ENCODE results near the gene COL15A1. TPM values are rescaled to one million over a fixed set of nuclear protein-coding genes. Genes with fewer than 3 reads are reported as not detected.

Gene COL15A1
- total RNA-seq, 1 experiment from 2014 or later = not detected

DNA sequence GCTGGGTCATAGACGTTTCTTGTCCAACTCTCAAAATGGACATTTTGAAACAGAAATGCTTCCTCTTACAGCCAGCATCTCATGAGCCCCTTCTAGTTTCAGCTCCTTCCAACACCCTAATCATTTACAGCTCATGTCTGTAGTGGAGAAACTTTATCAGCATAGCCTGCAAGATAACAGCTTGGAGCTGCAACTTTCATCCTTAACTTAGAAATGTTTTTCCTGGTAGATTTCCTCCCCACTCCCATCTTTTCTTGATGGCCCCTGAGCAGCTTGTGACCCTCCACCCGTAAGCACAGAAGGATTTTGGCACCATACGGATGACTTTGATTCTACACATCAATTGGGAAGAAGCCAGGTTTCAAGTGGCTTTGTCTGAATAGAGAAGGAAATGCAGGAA, 107.7 kb downstream of the COL15A1 start:
- Mint-ChIP-seq H3K36me3 (ENCODE audit: insufficient read depth in 1 of 3, low read depth in 3 of 3) (no peaks in the 10 kb centered on the region), H3K4me3 (no peak overlapping the region), H3K27ac (no peak overlapping the region), H3K9me3 (no peaks in the 10 kb centered on the region), H3K4me1 (peaks cover 3 to 8% of the 10 kb centered on the region in 2 experiments; a peak in 3 of 4 replicates), H3K27me3 (ENCODE audit: low read depth) (no peaks in the 10 kb centered on the region)
- H4K20me1 ChIP-seq (ENCODE audit: control insufficient read depth, insufficient read depth, insufficient read length) = no peaks in the 10 kb centered on the region
- no peak overlapping the region for H2BK120ac ChIP-seq (ENCODE audit: low read depth, low read length, poor library complexity, severe bottlenecking)
- H3K14ac ChIP-seq (ENCODE audit: insufficient read depth, low read length) = no peak overlapping the region
- H3K23ac ChIP-seq (ENCODE audit: insufficient read length, low read depth, low read length) = no peak overlapping the region
- H2BK15ac ChIP-seq (ENCODE audit: low read depth, low read length) = no peak overlapping the region
- H3K27me3 ChIP-seq (ENCODE audit: insufficient read depth, low read length) = no peaks in the 10 kb centered on the region
- H2AK5ac ChIP-seq (ENCODE audit: insufficient read length, low read length) = no peak overlapping the region
- H3K4ac ChIP-seq (ENCODE audit: low read depth, low read length) = no peak overlapping the region
- no peak for TF ChIP-seq CTCF (conservative IDR thresholded peaks at IDR 0.05)
- no peak overlapping the region for H2BK12ac ChIP-seq (ENCODE audit: insufficient read length, low read depth, low read length)
- no peaks in the 10 kb centered on the region for H3K23me2 ChIP-seq (ENCODE audit: insufficient read length, low read depth, low read length, poor library complexity, severe bottlenecking)
- H3K9me3 ChIP-seq (ENCODE audit: control insufficient read depth, low read depth, low read length) = no peaks in the 10 kb centered on the region
- no peak overlapping the region for H4K5ac ChIP-seq (ENCODE audit: insufficient read length, low read depth, low read length)
- no peak for DNase-seq
- no peaks in the 10 kb centered on the region for H3K79me1 ChIP-seq (ENCODE audit: insufficient read depth, low read depth, low read length, poor library complexity, severe bottlenecking)
- no peak overlapping the region for H3K9ac ChIP-seq (ENCODE audit: extremely low read depth, insufficient read length, low read length)
- no peak overlapping the region for H2BK20ac ChIP-seq (ENCODE audit: low read depth, low read length, poor library complexity, severe bottlenecking)
- no peak overlapping the region for H3T11ph ChIP-seq (ENCODE audit: low read length)
- H3K56ac ChIP-seq (ENCODE audit: insufficient read length, low read depth, low read length) = no peak overlapping the region
- no peak overlapping the region for H3K27ac ChIP-seq (ENCODE audit: insufficient read length, low read depth, low read length)
- H3K4me1 ChIP-seq (ENCODE audit: insufficient read depth, low read length) = no peaks in the 10 kb centered on the region
- no peak overlapping the region for H4K91ac ChIP-seq (ENCODE audit: insufficient read length, low read depth, low read length)
- H4K8ac ChIP-seq (replicated peaks; ENCODE audit: insufficient read length, low read depth, low read length) = no peak overlapping the region
- WGBS (ENCODE audit: extremely low coverage, insufficient read length, low lambda C conversion rate) = no CpG with 5 or more reads among the region's 3 CpGs
- H3K79me2 ChIP-seq (ENCODE audit: insufficient read depth, low read length) = no peaks in the 10 kb centered on the region
- no peak overlapping the region for H3K18ac ChIP-seq (ENCODE audit: insufficient read length, low read depth, low read length)
- no peak overlapping the region for H2BK5ac ChIP-seq (ENCODE audit: insufficient read length, low read length)
- H2AFZ ChIP-seq (ENCODE audit: low read length) = no peak overlapping the region
- no peak overlapping the region for H3K4me2 ChIP-seq (ENCODE audit: insufficient read depth, insufficient read length, low read length)
